ENCODE measurements around the gene FOXK1. TPM values are rescaled to one million over a fixed set of nuclear protein-coding genes. Genes with fewer than 3 reads are reported as not detected.
"Not testable (repeated sequence)": the region's sequence is repeated elsewhere in the genome, so short reads cannot be mapped to it uniquely, and the experiment has no call there.

The FOXK1 gene
- total RNA-seq, 1 donor from 2014 or later: 56.3 TPM

DNA sequence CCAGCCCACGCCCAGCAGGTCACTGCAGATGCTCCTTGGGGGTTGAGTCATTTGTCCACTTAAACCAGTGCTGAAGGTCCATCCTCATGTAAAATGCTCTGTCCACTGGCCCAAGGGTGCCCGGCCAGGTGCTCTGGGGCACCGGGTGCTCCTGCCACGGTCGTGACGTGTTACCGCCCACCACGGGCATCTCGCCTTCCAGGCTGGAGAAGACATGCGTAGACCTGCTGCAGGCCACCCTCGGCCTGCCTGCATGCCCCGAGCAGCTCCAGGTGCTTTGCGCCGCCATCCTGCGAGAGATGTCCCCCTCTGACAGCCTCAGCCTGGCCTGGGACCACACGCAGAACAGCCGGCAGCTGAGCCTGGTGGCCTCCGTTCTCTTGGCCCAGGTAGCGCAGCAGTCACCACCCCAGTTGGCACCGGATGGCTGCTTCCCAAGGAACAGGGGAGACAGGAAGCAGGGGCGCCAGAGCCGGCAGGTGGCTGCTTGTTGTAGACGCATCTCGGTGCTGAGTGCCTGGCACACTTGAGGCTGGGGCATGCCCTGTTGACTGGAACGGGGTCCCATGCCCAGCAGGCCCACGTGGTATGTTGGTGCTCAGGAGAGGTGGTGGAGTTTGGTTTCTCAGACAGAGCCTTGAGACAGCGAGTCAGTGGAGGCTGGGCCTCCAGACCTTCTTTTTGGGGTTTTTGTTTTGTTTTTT lies 99.4 kb downstream of the FOXK1 start:
- no peak for DNase-seq (ENCODE audit: extremely low read depth, low read depth, low spot score)

DNA sequence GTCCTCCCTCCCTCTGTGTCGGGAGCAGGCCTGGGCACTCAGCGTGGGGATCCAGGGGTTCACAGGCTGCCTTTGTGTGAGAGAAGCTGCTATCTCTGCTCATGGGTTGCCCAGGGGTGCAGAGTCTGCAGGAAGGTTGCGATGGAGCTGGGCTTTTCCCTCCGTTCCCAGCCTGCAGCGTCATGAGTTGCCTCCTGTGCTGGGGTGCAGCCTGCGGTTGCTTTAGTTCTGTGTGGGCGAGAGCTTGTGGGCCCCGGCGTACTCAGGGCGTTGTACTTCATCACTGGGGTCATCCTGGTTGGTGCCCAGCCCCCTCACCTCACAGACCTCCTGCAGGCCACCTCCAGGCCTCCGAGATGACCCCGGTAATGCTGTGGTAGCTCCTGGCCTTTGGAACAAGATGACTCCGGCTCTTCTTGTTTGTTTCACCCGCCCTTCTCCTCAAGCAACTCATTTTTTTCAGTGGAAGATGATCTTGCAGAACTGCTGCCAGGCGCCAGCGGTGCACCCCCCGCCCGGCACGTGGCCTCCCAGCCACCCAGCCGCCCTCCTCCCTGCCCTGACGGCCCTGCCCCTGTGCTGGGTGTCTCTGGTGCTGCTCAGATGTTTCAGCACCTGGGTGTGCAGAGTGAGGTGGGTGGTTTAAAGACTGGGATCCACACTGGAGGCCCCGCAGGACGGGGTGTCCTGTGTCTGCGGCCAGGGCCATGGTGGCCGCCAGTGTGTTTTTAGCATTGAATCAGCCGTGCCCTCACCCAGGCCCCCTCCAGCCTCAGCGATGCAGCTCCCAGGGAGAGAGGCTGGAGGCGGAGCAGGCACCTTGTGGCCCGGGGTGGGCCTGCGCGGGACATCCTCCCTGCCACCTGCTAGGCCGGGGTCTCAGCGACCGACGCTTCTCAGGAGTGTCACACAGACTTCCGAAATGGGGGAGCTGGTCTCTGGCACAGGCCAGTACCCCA lies 100.5 kb downstream of the FOXK1 start:
- no peak for DNase-seq (ENCODE audit: extremely low read depth, low read depth, low spot score)

DNA sequence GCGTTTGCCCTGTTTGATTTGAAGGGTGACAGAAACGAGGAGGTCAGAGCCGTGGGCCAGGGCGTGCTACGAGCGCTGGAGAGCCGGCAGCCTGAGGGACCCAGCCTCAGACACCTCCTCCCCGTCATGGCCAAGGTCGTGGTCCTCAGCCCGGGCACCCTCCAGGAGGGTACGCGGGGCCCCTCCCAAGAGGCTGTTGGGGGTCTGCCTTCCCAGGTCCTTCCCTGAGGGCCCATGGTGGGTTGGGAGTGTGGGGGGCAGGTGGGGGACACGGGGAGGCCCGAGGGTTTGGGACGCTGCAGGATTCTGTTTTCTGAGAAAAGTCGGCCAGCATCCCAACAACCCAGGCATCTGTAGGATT lies 101.2 kb downstream of the FOXK1 start:
- DNase-seq (ENCODE audit: extremely low read depth, low read depth, low spot score): no peak

DNA sequence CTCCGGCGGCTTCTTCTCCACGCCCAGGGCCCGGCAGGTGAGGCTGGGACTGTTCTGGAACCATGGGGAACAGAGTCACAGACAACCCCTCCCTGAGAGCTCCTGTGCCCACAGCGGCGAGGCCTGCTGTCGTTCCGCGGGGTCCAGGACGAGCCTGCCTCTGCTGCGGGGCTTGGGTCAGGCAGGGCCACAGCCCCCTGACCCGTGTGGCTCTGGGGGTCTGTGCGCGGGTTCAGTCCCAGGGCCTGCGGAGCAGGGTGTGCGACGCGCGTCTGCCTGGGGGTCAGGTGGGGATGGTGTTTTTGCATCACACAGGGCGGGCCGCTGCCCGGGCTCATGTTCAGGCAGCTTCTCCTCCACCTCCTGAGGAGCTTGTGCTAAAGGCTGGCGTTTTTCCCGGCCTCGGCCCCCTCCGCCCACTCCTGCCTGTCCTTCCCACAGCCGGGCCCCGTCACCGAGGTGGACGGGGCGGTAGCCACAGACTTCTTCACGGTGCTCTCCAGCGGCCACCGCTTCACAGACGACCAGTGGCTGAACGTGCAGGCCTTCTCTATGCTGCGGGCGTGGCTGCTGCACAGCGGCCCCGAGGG lies 101.8 kb downstream of the FOXK1 start:
- no peak for DNase-seq (ENCODE audit: extremely low read depth, low read depth, low spot score)

DNA sequence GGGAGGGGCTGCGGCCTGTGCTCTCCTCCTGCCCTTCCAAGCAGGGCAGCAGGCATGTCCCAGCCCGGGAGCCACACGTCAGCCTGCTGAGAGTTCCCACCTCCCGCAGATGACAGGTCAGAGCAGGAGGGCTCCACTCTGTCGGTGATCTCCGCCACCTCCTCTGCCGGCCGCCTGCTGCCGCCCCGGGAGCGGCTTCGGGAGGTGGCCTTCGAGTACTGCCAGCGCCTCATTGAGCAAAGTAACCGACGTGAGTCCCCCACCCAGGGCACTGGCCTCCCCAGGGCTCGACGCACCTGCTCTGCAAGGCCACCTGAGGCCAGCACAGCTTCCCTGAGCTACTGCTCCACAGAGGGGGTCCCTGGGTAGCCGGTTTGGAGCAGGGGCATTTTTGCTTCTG lies 102.7 kb downstream of the FOXK1 start:
- no peak for DNase-seq (ENCODE audit: extremely low read depth, low read depth, low spot score)

DNA sequence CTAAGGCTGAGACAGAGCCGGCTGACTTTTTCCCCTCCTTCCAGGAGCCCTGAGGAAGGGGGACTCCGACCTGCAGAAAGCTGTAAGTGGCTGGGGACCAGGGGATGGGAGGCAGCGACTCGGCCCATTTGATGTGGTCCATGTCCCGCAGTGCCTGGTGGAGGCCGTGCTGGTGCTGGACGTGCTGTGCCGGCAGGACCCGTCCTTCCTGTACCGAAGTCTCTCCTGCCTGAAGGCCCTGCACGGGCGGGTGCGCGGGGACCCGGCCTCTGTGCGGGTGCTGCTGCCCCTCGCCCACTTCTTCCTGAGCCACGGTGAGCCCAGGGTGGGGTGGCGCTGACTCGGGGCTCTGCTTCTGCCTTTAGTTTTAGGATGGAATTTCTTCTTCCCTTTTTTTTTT lies 103.3 kb downstream of the FOXK1 start:
- DNase-seq (ENCODE audit: extremely low read depth, low read depth, low spot score): no peak

DNA sequence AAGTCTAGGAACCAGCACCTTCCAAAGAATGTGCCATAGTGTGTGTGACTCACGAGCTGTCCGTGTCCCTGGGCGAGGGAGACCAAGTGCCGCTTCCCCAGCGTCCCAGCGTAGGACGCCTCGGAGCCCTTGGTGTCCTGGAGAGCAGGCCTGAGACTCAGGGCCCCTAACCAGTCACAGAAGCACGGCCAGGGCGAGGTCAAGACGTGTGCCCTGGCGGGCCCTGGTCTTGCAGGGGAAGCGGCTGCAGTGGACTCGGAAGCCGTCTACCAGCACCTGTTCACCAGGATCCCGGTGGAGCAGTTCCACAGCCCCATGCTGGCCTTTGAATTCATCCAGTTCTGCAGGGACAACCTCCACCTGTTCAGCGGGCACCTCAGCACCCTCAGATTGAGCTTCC lies 103.9 kb downstream of the FOXK1 start:
- DNase-seq (ENCODE audit: extremely low read depth, low read depth, low spot score): no peak

DNA sequence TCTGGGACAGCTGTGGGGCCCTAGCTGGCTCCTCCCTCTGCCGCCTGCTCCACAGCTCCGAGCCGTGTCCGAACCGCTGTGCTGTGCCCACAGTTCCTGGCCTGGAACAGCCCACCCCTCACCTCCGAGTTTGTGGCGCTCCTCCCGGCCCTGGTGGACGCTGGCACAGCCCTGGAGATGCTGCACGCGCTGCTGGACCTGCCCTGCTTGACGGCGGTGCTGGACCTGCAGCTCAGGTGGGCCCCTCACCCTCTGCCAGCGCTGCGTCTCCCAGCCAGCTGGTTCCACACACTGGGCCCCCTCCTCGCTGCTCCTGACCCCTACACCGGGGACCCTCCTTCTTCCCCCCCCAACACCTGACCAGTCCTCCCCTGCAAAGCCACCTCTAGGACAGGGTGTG lies 105.4 kb downstream of the FOXK1 start:
- DNase-seq (ENCODE audit: extremely low read depth, low read depth, low spot score): no peak

DNA sequence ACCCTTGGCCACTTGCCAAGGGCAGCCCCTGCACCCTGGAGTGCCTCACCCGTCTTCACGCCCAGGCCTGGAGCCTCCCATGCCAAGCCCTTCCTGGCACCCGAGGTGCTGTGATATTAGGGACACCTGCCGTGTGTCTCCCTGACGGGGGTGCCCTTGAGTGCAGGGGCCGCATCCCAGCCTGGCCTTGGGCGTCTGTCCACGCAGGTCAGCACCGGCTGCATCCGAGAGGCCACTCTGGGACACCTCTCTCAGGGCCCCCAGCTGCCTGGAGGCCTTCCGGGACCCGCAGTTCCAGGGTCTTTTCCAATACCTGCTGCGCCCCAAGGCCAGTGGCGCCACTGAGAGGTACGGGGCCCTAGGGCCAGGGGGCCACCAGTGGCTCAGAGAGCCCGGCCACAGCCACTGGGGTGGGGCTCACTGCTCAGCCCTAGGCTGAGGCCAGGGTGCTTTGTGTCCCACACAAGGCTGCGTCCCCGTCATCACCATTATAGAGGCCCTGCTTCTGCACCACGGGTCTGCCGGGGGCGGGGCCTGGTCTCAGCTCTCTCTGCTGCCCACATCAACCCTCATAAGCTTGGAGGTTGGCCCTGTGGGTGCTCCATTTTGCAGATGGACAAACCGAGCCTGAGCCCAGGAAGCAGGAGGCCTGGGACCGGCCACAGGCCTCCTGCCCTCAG lies 106.0 kb downstream of the FOXK1 start:
- no peak for DNase-seq (ENCODE audit: extremely low read depth, low read depth, low spot score)

DNA sequence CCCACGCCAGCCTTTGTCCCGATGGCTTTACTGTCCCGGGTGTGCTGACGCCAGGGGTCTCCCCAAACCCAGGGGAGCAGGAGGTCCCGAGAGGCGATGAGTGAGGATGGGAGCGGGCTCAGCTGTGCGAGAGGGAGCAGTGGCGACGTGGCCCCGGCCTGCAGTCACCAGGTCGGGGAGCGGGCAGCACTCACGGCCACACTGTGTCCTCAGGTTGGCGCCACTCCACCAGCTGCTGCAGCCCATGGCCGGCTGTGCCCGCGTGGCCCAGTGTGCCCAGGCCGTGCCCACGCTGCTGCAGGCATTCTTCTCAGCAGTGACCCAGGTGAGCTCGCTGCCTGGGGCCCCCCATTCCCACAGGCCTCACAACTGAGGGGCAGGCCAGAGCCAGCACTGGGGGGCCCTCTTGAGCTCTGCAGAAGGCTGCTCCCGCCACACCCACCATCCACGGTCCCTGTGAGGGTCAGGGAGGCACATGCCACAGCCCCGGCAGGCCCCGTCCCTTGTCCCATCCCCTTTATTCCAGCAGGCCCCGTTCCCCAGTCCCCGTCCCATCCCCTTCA lies 106.6 kb downstream of the FOXK1 start:
- no peak for DNase-seq (ENCODE audit: extremely low read depth, low read depth, low spot score)

DNA sequence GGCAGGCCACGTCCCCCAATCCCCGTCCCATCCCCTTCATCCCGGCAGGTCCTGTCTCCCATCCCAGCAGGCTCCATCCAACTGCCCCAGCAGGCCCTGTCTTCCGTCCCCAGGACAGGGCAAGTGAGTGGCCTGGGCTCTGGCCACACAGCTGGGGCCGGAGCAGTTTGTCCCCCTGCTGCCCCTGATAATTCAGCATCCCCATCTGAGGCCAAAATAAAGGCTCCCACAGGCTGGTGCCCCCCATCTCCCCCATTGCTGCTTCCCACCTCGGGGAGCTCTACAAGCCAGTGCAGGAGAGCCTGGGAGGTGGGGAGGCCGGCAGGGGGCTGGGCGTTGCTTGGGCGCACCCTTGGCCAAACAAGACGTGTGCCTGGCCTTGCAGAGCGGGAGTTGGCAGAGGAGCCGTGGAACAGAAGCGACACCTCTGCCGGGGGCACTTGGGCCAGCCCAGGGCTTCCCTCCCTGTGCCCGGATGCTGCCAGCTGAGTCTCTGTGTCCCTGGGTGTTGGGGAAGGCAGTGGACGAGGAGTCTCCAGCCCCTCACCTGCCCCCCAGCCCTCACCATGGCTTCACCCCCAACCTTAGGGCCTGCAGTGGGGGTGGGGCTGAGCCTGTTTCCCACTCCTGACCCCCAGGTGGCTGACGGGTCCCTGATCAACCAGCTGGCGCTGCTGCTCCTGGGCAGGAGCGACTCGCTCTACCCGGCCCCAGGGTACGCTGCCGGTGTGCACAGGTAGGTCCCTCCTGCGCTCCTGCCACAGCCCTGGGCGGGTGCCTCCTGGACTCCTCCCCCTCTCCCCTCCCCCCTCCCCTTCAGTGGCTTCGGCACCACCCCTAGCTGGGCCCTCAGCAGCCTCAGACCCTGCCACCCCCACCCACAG lies 107.3 kb downstream of the FOXK1 start:
- no peak for DNase-seq (ENCODE audit: extremely low read depth, low read depth, low spot score)

DNA sequence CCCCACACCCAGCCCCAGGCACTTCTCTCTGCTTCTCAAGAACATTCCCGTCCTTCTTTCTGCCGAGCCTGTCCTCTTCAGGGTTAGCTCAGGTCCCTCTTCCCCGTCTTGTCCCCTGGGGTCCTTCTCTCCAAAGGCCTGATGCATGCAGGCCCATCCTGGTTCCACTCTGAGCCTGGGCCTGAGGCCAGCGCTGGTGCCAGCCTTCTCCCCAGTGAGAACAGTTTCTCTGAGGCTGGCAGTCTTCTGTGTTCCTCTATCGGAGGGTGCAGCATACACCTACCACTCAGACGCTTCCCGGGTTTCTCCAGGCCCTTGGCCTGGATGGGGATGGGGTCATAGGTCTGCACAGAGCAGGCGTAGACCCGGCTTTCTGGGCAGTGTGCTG lies 108.0 kb downstream of the FOXK1 start:
- DNase-seq (ENCODE audit: extremely low read depth, low read depth, low spot score): no peak

DNA sequence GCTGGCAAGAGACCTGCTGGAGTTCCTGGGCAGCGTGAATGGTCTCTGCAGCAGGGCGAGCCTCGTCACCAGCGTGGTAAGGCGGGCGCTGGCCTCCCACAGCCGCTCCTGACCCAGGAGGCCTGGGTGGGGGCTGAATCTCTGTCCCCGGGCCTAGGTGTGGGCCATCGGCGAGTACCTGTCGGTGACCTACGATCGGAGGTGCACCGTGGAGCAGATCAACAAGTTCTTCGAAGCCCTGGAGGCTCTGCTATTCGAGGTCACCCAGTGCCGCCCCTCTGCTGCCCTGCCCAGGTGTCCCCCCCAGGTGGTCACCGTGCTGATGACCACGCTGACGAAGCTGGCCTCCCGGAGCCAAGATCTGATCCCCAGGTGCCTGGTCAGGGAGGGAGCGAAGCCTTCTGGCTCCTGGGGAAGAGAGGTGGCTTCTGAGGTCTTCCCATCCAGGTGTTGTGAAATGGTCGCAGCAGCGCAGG lies 108.5 kb downstream of the FOXK1 start:
- DNase-seq (ENCODE audit: extremely low read depth, low read depth, low spot score): no peak

DNA sequence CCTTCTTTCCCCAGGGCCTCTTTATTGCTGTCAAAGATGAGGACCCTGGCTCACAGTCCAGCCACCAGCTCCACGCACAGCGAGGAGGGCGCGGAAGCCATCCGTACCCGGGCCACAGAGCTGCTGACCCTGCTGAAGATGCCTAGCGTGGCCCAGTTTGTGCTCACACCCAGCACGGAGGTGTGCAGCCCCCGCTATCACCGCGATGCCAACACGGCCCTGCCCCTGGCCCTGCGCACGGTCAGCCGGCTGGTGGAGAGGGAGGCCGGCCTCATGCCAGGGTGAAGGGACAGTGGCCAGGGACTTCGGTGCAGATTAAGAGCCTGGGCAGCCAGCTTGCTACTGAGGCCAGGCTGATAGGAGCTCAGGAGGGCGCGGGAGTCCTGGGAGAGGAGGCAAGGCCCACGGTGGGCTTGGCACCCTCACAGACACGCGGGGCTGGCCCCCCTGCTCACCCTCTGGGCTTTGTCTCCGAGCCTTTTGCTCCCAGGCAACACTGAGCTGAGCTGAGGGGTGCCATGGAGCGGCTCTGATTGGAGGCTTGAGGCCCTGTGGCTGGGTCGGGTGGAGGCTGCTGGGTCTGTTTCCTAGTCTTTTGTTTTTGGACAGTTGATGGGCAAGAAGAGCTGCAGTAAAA lies 109.1 kb downstream of the FOXK1 start:
- no peak for DNase-seq (ENCODE audit: extremely low read depth, low read depth, low spot score)

DNA sequence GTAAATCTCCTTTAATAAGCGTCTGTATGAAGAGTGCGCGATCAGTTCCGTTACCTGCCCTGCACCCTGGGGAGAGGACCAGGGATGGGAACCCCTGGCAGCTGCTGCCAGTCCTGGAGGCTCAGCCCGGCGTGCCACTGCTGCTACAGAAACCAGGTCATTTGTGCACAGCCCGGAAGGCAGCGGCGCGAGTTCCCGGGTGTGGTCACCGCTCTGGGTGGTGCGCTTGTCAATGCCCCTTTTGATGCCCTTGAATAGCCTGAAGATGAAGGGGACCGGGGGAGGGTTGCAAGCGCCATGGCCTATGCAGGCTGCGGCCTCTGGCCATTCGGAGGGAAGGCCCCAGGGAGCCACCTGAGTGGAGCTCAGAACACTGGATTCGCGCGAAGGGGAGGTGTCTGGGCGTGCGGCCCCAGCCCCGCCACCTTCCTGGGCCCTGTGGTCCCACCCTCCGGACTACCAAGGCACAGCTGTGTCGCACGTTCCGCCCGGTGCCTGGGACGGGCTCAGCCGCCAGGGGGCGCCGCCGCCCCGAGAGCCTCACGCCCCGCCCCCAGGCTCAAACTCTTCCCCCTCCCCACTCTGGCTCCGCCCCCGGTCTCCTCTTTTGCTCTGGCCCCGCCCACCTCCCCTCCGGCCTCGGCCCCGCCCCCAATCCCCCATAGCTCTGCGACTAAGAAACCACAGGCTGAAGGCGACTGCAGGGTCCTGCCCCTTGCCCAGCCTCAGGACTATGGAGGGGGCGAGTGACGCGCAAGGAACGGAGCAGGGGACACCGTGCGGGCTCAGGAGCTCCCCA lies 109.8 kb downstream of the FOXK1 start:
- no peak for DNase-seq (ENCODE audit: extremely low read depth, low read depth, low spot score)

DNA sequence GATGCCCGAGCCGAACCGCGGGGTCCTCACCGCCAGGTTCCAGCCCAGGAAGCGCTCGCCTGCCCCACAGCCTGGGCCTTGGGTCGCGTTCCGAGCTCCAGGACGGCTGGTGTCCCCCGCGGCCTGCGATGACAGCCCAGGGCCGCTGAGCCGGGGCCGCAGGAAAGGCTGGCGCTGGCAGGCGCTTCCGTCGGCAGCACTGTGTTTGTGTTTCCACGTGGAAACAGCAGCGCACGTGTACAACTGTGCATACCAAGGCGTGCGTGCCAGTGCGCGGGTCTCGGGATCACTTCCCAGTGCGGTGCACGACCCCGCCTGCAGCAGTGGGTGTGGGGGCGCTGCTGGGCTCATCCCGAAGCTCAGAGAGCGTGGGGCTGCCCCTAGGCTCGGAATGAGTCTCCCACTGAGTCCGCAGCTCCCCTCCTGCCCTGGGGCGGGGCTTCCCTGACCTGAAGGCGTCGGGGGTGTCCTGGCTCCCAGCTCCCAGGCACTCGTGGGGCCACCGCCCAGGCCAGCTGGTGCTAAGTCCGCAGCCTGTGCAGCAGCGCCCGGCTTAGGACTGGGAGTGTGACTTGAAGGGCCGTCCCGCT lies 110.5 kb downstream of the FOXK1 start:
- DNase-seq (ENCODE audit: extremely low read depth, low read depth, low spot score): no peak

DNA sequence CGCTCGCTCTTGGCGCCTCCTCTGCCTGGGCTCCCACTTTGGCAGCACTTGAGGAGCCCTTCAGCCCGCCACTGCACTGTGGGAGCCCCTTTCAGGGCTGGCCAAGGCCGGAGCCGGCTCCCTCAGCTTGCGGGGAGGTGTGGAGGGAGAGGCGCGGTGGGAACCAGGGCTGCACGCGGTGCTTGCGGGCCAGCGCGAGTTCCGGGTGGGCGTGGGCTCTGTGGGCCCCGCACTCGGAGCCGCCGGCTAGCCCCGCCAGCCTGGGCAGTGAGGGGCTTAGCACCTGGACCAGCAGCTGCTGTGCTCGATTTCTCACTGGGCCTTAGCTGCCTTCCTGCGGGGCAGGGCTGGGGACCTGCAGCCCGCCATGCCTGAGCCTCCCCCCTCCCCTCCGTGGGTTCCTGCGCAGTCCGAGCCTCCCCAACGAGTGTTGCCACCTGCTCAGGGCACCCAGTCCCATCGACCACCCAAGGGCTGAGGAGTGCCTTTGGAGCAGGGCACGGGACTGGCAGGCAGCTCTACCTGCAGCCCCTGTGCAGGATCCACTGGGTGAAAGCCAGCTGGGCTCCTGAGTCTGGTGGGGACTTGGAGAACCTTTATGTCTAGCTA lies 111.4 kb downstream of the FOXK1 start:
- DNase-seq (ENCODE audit: extremely low read depth, low read depth, low spot score): not testable (repeated sequence)

DNA sequence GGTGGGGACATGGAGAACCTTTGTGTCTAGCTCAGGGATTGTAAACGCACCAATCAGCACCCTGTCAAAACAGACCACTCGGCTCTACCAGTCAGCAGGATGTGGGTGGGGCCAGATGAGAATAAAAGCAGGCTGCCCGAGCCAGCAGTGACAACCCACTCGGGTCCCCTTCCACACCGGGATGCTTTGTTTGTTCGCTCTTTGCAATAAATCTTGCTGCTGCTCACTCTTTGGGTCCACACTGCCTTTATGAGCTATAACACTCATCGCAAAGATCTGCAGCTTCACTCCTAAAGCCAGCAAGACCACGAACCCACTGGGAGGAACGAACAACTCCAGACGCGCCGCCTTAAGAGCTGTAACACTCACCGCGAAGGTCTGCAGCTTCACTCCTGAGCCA lies 112.1 kb downstream of the FOXK1 start:
- not testable (repeated sequence) for DNase-seq (ENCODE audit: extremely low read depth, low read depth, low spot score)
